SK-N-SH treated with all-trans-retinoic acid at 6 μM for 48 hours (cell line): ENCODE results near the gene AXIN1.

Source experiments
- BACH2 ChIP-seq: fragments of 250-450 bp; sonication (Bioruptor Pico); IDR thresholded peaks from 2 replicates; pipeline ENCODE4 v1.9.0; 2021; ENCODE audit warnings: mild to moderate bottlenecking, borderline replicate concordance
- CSDC2 ChIP-seq: fragments of 250-450 bp; sonication (Bioruptor Pico); IDR thresholded peaks from 2 replicates; pipeline ENCODE4 v1.5.0; 2020; ENCODE audit warnings: mild to moderate bottlenecking, moderate library complexity
- PATZ1 ChIP-seq: fragments of 250-450 bp; sonication (Bioruptor Pico); IDR thresholded peaks from 2 replicates; pipeline ENCODE4 v1.8.0; 2020; ENCODE audit warnings: mild to moderate bottlenecking, moderate library complexity, borderline replicate concordance
- POU6F1 ChIP-seq: fragments of 250-450 bp; sonication (Bioruptor Pico); IDR thresholded peaks from 2 replicates; pipeline ENCODE4 v1.8.0; 2021; ENCODE audit warnings: low read depth, mild to moderate bottlenecking, moderate library complexity, borderline replicate concordance
- TCF4 ChIP-seq: fragments of 250-450 bp; sonication (Bioruptor Pico); IDR thresholded peaks from 2 replicates; pipeline ENCODE4 v1.8.0; 2021; ENCODE audit warnings: mild to moderate bottlenecking, moderate library complexity, borderline replicate concordance
- TOX ChIP-seq: fragments of 250-450 bp; sonication (Bioruptor Pico); IDR thresholded peaks from 2 replicates; pipeline ENCODE4 v1.8.0; 2021; ENCODE audit warnings: mild to moderate bottlenecking, moderate library complexity, borderline replicate concordance
- ZFP3 ChIP-seq: fragments of 250-450 bp; sonication (Bioruptor Pico); IDR thresholded peaks from 2 replicates; pipeline ENCODE4 v1.5.0; 2020; ENCODE audit warnings: mild to moderate bottlenecking, moderate library complexity

- TF ChIP-seq PATZ1 (CRISPR knock-in tag) (no peak), POU6F1 (no peak), ZFP3 (CRISPR knock-in tag) (no peak), CSDC2 (no peak), TCF4 (CRISPR knock-in tag) (no peak), TOX (no peak), BACH2 (CRISPR knock-in tag) (no peak)
Measured at GRCh38 chr16:243348-243747, 109.2 kb downstream of the AXIN1 start.
